GM13977 (cell line): ENCODE measurements around the gene SMARCAD1.

ENCODE experiments used
- DNase-seq: peaks from one replicate; pipeline ENCODE4 v3.0.0; 2012; ENCODE audit warnings: low spot score
- in situ Hi-C: fragments of 300-500 bp; cut with MboI; formaldehyde crosslinking; loops from one replicate; pipeline ENCODE4 v1.12.0; 2022; ENCODE audit warnings: low sequenced_read_pairs, low pct_unique_long_range_greater_than_20kb, mixed read lengths, inconsistent platforms; ENCODE audit not compliant: unreplicated experiment
- TF ChIP-seq, protein P1 (sequence below): IDR thresholded peaks from 2 replicates; pipeline ENCODE4 v1.5.1; 2012; ENCODE audit warnings: mild to moderate bottlenecking, control low read depth; ENCODE audit not compliant: insufficient read depth; ENCODE audit errors: extremely low read depth, missing control alignments

Gene SMARCAD1

GRCh38 chr4:94253036-94253435, 45.4 kb downstream of the SMARCAD1 start:
- DNase-seq, result no peak
- TF ChIP-seq, protein P1, sequence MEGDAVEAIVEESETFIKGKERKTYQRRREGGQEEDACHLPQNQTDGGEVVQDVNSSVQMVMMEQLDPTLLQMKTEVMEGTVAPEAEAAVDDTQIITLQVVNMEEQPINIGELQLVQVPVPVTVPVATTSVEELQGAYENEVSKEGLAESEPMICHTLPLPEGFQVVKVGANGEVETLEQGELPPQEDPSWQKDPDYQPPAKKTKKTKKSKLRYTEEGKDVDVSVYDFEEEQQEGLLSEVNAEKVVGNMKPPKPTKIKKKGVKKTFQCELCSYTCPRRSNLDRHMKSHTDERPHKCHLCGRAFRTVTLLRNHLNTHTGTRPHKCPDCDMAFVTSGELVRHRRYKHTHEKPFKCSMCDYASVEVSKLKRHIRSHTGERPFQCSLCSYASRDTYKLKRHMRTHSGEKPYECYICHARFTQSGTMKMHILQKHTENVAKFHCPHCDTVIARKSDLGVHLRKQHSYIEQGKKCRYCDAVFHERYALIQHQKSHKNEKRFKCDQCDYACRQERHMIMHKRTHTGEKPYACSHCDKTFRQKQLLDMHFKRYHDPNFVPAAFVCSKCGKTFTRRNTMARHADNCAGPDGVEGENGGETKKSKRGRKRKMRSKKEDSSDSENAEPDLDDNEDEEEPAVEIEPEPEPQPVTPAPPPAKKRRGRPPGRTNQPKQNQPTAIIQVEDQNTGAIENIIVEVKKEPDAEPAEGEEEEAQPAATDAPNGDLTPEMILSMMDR, result no peak
- in situ Hi-C loops, result no loop called here

DNA sequence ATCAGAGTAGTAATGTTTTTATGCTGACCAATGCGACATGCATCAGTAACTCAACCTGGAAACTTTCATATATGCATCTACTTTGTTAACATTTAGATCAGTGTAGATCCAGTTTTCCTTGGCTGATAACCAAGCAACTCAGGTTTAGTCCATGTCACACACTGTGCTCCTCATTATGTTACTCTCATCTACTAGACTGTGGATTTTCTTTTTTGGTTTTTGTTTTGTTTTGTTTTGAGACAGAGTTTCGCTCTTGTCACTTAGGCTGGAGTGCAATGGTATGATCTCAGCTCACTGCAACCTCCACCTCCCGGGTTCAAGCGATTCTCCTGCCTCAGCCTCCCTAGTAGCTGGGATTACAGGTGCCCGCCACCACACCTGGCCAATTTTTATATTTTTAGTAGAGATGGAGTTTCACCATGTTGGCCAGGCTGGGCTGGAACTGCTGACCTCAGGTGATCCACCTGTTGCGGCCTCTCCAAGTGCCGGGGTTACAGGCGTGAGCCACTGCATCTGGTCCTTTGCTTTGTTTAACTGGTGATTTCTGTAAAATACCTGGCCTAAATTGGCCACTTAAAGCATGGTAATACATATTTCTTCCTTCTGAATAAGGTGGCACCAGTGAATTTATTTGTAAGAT, 48.6 kb downstream of the SMARCAD1 start:
- DNase-seq, result no peak
- TF ChIP-seq, protein P1, result no peak
- in situ Hi-C loops, result no loop called here

DNA sequence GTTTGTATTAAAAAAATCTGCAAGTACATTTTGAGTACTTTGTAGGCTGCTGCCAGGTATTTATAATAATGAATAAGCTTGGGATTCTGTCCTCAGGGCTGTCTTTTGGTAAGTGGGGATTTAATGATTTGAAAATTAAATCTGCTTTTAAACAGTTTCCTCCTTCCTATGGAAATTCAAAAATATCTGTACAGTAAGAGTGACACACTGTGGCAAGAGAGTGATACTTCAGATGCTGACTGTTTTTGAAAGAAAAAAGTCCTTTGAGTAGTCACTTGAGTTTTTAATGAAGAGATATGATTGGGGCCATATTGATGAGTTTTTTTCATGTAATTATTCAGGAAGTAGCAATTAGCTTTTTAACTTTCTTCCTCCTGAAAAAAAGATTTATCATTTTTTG, 49.2 kb downstream of the SMARCAD1 start:
- TF ChIP-seq, protein P1, result peak; percentile 40
- no peak for DNase-seq
- in situ Hi-C loops, result no loop called here

DNA sequence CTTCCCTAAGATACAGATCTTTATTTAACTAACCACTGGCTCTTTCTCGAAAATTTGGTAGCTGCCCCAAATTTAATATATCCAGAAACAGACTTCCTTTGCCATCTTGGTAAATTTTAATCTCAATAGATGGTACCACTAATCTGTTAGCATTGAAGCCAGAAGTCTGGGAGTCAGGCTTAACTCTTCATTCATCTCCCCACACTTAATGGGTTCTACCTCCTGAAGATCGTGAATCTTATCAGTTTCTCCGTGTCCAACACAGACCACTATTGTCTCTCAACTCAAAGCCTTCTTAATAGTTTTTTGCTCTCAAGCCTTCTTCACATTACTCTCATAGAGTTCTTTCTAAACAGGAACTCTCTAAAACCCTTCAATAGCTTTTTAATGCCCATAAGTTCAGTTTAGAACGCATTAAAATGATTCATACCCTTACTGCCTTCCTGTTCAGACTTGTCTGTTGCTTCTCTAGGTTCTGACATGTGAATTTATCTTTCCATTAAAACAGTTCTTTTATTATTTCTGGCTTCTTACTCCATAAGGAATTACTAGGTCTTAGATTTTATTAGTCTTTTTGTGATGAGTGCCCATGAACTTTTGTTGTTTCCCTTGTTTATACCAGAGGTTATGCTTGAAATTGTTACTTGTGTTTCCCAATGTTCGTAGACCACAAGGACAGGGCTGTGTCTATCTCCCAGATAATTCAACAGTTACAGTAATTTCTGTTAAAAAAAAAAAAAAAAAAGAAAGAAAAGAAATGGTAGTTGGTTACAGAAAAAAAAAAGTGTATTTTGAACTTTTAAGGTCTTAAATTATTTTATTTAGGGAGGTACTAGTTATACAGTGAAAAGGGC, 54.7 kb downstream of the SMARCAD1 start:
- DNase-seq, result no peak
- in situ Hi-C loops, result no loop called here
- TF ChIP-seq, protein P1, result no peak

DNA sequence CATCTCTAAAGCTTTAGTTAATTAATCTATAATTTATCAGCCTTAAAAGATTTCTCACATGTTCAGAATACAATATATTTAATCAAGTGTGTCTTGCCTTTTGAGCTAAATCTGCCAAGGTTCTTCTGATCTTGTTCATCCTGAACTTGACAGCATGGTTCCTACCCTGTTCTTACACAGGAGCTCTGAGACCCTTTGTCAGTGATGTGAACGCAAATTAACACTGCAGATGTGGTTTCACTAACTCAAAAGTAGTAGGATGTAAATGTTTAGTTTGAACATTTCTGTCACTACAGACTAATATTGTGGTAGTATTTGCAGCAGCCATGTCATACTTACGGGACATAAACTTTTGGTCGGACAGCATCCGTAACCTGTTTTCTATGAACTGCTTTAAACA, 59.4 kb downstream of the SMARCAD1 start:
- in situ Hi-C loops, result no loop called here
- DNase-seq, result no peak
- TF ChIP-seq, protein P1, result no peak

GRCh38 chr4:94271248-94271647, 63.6 kb downstream of the SMARCAD1 start:
- in situ Hi-C loops, result no loop called here
- no peak for DNase-seq
- TF ChIP-seq, protein P1, result no peak
